Neuron (in vitro differentiated cells): ENCODE data around the gene TSPAN4.

Experiments used
- H2AFZ ChIP-seq: one replicate; pipeline ENCODE4 v1.6.1; 2013; ENCODE audit warnings: low read depth, mild to moderate bottlenecking, inconsistent platforms, low read length, moderate library complexity
- H3K27me3 ChIP-seq: one replicate; pipeline ENCODE4 v1.6.1; 2013; ENCODE audit warnings: low read length; ENCODE audit not compliant: insufficient read depth
- H3K36me3 ChIP-seq: one replicate; pipeline ENCODE4 v1.6.1; 2013; ENCODE audit warnings: low read length; ENCODE audit not compliant: insufficient read depth
- H3K4me1 ChIP-seq: one replicate; pipeline ENCODE4 v1.6.1; 2013; ENCODE audit warnings: low read length; ENCODE audit not compliant: insufficient read depth
- H3K4me3 ChIP-seq: 2 replicates; pipeline ENCODE4 v1.5.1; 2013; ENCODE audit warnings: mild to moderate bottlenecking, low read length, moderate library complexity
- H3K9me3 ChIP-seq: one replicate; pipeline ENCODE4 v1.6.1; 2013; ENCODE audit warnings: low read length

The TSPAN4 gene

GRCh38 chr11:897253-898142 lies 54.8 kb downstream of the TSPAN4 start:
- H3K27me3 ChIP-seq = no peaks in the 10 kb centered on the region
- H3K4me1 ChIP-seq = no peaks in the 10 kb centered on the region
- H2AFZ ChIP-seq = no peak overlapping the region
- H3K4me3 ChIP-seq = no peak overlapping the region
- peaks cover 42% of the 10 kb centered on the region for H3K36me3 ChIP-seq
- H3K9me3 ChIP-seq = no peaks in the 10 kb centered on the region

- Histone ChIP-seq H3K36me3 (peaks cover 49% of the 10 kb centered on the region), H3K4me1 (no peaks in the 10 kb centered on the region), H3K27me3 (no peaks in the 10 kb centered on the region), H3K4me3 (no peak overlapping the region), H2AFZ (no peak overlapping the region), H3K9me3 (no peaks in the 10 kb centered on the region)
These were observed 55.5 kb downstream of the TSPAN4 start for GRCh38 chr11:898143-898511.

- Histone ChIP-seq H3K4me1 (no peaks in the 10 kb centered on the region), H3K9me3 (no peaks in the 10 kb centered on the region), H3K27me3 (no peaks in the 10 kb centered on the region), H2AFZ (no peak overlapping the region), H3K4me3 (no peak overlapping the region), H3K36me3 (peaks cover 51% of the 10 kb centered on the region)
These were observed 56.0 kb downstream of the TSPAN4 start for GRCh38 chr11:898540-899190.

GRCh38 chr11:899724-900123 lies 57.1 kb downstream of the TSPAN4 start:
- H3K4me1 ChIP-seq = no peaks in the 10 kb centered on the region
- H2AFZ ChIP-seq = no peak overlapping the region
- H3K27me3 ChIP-seq = no peaks in the 10 kb centered on the region
- no peak overlapping the region for H3K4me3 ChIP-seq
- peaks cover 61% of the 10 kb centered on the region for H3K36me3 ChIP-seq
- H3K9me3 ChIP-seq = no peaks in the 10 kb centered on the region

- Histone ChIP-seq H2AFZ (no peak overlapping the region), H3K36me3 (peaks cover 65% of the 10 kb centered on the region), H3K9me3 (no peaks in the 10 kb centered on the region), H3K4me3 (no peak overlapping the region), H3K27me3 (no peaks in the 10 kb centered on the region), H3K4me1 (no peaks in the 10 kb centered on the region)
These were observed 57.9 kb downstream of the TSPAN4 start for GRCh38 chr11:900545-900944.

GRCh38 chr11:901452-902061 lies 58.9 kb downstream of the TSPAN4 start:
- Histone ChIP-seq H3K4me3 (no peak overlapping the region), H3K27me3 (no peaks in the 10 kb centered on the region), H3K36me3 (peaks cover 65% of the 10 kb centered on the region), H2AFZ (no peak overlapping the region), H3K9me3 (no peaks in the 10 kb centered on the region), H3K4me1 (no peaks in the 10 kb centered on the region)

GRCh38 chr11:904380-904779 lies 61.7 kb downstream of the TSPAN4 start:
- no peaks in the 10 kb centered on the region for H3K27me3 ChIP-seq
- H3K4me3 ChIP-seq = no peak overlapping the region
- H3K4me1 ChIP-seq = peaks cover 4% of the 10 kb centered on the region
- no peaks in the 10 kb centered on the region for H3K9me3 ChIP-seq
- no peak overlapping the region for H2AFZ ChIP-seq
- peaks cover 59% of the 10 kb centered on the region for H3K36me3 ChIP-seq

- Histone ChIP-seq H2AFZ (no peak overlapping the region), H3K9me3 (no peaks in the 10 kb centered on the region), H3K4me1 (peaks cover 10% of the 10 kb centered on the region), H3K27me3 (no peaks in the 10 kb centered on the region), H3K4me3 (no peak overlapping the region), H3K36me3 (peaks cover 45% of the 10 kb centered on the region)
These were observed 63.3 kb downstream of the TSPAN4 start for GRCh38 chr11:905952-906351.

GRCh38 chr11:907668-908067 lies 65.0 kb downstream of the TSPAN4 start:
- no peak overlapping the region for H2AFZ ChIP-seq
- H3K9me3 ChIP-seq = no peaks in the 10 kb centered on the region
- H3K27me3 ChIP-seq = no peaks in the 10 kb centered on the region
- peaks cover 27% of the 10 kb centered on the region for H3K36me3 ChIP-seq
- H3K4me1 ChIP-seq = peaks cover 17% of the 10 kb centered on the region
- no peak overlapping the region for H3K4me3 ChIP-seq

- H3K9me3 ChIP-seq = no peaks in the 10 kb centered on the region
These were observed 65.6 kb downstream of the TSPAN4 start for GRCh38 chr11:908273-908672.

GRCh38 chr11:909406-909805 lies 66.8 kb downstream of the TSPAN4 start:
- peaks cover 14% of the 10 kb centered on the region for H3K36me3 ChIP-seq
- no peaks in the 10 kb centered on the region for H3K9me3 ChIP-seq
- peak overlapping the region; percentile 98 for H3K4me3 ChIP-seq
- no peak overlapping the region for H2AFZ ChIP-seq
- no peaks in the 10 kb centered on the region for H3K27me3 ChIP-seq
- H3K4me1 ChIP-seq = peaks cover 17% of the 10 kb centered on the region

More at GRCh38 chr11:908273-908672, 65.6 kb downstream of the TSPAN4 start:
- Histone ChIP-seq H3K4me1 (peaks cover 17% of the 10 kb centered on the region), H2AFZ (no peak overlapping the region), H3K4me3 (no peak overlapping the region), H3K27me3 (no peaks in the 10 kb centered on the region), H3K36me3 (peaks cover 21% of the 10 kb centered on the region)

- Histone ChIP-seq H3K9me3 (no peaks in the 10 kb centered on the region), H3K4me1 (peaks cover 17% of the 10 kb centered on the region), H2AFZ (peak overlapping the region; percentile 91), H3K36me3 (peaks cover 7% of the 10 kb centered on the region), H3K4me3 (peak overlapping the region; percentile 98), H3K27me3 (no peaks in the 10 kb centered on the region)
These were observed 67.5 kb downstream of the TSPAN4 start for GRCh38 chr11:910044-910588.

- H3K4me1 ChIP-seq = peaks cover 17% of the 10 kb centered on the region
- peaks cover 7% of the 10 kb centered on the region for H3K36me3 ChIP-seq
- no peaks in the 10 kb centered on the region for H3K9me3 ChIP-seq
- H3K27me3 ChIP-seq = no peaks in the 10 kb centered on the region
- peak within 1 kb of the TSS; percentile 91 for H2AFZ ChIP-seq
- peak within 1 kb of the TSS; percentile 98 for H3K4me3 ChIP-seq
These were observed 68.0 kb downstream of the TSPAN4 start, which contains the start of gene CHID1 for GRCh38 chr11:910589-911030. Gene CHID1 (minus strand): TSS chr11:910810. CDS start chr11:904816, 5,994 bp downstream.
